HG02938 (cell line): ENCODE results near the gene UBE2N.
"Not testable (repeated sequence)": the region's sequence is repeated elsewhere in the genome, so short reads cannot be mapped to it uniquely, and the experiment has no call there.

Experiments used
- ATAC-seq: cut with Tn5 transposase; IDR thresholded peaks from one replicate; pipeline ENCODE4 v1.9.1; 2021; ENCODE audit warnings: mild to moderate bottlenecking, moderate library complexity; ENCODE audit not compliant: unreplicated experiment

Gene UBE2N

DNA sequence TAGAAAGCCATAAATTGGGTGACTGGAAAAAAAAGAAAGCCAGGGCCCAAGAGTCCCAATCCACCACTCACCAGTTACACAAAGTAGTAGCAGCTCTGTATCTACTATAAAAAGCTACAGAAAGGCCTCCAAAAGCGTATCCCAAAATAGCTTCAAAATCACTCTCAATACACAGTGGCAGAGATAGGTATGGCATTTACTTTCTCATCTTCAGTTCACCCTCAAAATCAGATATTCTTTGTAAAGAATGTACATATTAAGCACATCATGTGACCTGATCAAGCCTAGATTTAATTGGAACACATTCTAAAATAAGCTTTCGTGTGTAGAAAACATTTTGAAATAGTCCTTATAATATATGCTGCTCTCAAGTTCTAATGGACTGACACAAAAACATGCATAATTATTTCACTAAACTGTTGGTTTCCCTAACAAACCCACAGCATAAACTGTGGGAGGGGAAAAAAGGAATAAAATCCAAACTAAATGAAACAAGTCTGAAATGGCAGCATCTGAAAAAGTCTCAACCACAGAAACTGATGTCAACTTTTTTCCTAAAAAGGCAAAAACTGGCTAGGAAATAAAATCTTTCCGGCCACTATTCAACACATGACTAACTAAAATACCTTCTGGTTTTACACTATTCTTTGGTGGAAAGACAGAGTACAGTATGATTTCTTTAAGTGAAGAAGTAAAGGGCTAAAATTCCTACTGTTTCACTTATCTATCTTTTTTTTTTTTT is 25.9 kb downstream of the UBE2N start:
- ATAC-seq = no peak

DNA sequence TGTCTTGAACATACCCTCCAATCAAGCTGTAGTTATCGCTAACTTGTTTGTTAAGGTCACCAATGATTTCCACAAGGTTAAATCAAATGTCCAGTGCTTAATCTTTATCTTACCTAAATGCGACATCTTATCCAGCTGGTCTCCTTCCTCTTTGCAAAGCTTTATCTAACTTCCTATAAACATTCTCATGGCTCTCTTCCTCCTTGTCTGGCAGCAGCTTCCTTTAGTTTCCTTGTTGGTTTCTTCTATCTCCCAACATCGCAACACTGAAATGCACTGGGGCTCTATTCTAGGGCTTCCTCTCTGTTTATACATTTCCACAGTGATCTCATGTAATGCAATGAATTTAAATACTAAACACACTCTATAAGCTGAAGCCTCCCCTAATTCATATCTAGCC is 28.7 kb downstream of the UBE2N start:
- no peak for ATAC-seq

DNA sequence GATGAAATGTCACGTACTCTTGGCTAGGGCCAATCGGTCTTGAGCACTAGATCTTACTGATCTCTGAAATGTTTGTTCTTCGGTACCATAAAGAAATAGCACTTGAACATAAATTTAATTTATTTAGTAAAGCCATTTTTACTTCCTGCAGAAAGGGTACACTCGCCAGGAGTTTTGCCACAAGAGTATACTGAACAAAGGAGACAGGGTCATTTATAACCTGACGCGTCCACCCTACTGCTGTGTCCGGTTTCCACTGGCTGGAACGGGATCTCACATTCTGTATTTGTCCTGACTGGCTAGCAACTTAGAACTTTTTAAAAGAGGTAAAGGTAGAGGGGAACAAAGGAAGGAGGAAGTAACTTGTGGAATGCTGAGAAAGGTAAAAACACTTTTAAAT is 29.4 kb downstream of the UBE2N start:
- ATAC-seq = not testable (repeated sequence)

DNA sequence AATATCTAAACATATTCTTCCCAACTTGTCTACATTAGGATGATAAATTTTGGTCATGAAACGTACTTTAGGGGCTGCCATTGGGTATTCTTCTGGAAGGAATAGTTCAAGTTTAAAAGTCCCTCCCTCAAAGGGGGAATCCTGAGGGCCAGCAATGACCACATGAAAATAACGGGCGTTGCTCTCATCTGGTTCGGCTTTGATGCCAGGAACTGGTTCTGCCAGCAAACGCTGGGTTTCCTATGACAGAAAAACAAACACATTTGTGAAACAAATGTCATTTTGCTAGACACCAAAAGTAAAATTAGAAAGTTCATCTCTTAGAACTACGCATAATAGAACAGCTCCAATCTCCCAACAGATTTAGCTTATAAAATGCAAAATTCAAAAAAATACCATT is 30.7 kb downstream of the UBE2N start:
- not testable (repeated sequence) for ATAC-seq

DNA sequence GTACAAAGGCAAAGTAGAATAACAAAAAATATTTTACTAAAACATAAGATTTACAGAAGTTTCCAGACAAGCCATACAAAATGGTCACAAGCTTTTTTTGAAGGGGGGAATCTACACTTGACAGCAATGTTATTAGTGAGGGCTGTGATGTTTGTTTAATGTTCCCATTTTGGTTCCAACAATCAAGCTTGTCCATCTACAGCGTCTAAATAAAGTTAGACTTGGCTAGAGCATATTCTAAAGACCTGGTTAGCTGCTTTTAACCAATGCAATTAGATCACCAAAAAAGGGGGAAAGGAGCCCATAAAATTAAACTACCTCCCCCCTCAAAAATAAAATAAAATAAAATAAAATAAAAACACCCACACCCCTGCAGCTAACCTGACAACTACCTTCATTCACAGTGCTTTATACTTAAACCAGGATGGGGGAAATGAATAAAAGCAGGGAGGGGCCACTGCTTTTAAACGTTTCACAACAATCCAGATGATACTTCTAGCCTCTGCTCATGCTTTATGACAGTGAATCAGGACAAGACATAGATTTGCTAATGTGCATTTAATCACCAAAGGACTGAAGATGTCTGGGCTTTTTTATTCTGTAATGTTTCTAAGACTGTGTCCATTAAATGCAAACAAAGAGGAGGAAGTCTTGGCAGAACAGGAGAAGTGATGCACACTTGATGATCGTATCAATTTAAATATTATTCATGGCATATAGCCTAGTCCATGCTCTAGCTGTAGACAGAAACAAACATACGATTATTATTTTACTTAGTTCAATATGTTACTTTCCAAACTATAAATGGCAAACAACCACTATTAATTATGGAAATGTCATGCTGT is 32.2 kb downstream of the UBE2N start:
- not testable (repeated sequence) for ATAC-seq

DNA sequence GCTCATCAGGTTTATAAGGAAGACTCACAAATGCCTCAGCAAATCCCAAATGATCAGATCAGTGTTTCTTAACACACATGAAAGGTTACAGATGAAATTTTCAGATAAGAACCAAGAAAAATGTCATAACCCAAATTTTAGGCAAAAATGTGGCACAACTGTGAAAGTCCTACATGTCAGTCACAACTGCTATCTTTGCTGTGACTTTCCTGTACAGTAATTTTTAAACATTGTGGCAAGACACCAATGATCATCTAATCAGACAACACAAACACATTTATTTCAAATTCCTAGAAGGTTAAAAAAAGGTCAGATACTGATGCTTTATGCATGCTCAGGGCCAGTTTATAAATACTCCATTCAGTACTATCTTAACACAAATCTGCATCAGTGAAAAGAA is 32.9 kb downstream of the UBE2N start:
- no peak for ATAC-seq

DNA sequence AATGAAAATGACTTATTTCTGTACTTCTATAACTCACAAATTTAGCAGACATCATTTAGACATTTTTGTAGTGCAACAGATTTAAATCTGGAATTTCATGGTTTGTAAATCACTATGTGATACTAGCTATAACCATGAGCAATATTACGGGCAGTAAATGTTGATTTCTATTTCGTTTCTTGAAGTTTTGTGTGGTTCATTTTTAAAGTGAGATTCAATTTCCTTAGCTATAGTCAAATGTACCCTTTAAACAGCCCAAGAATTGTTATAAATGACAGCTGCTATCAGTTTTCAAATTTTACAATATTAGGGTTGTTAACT is 33.8 kb downstream of the UBE2N start:
- ATAC-seq = no peak

DNA sequence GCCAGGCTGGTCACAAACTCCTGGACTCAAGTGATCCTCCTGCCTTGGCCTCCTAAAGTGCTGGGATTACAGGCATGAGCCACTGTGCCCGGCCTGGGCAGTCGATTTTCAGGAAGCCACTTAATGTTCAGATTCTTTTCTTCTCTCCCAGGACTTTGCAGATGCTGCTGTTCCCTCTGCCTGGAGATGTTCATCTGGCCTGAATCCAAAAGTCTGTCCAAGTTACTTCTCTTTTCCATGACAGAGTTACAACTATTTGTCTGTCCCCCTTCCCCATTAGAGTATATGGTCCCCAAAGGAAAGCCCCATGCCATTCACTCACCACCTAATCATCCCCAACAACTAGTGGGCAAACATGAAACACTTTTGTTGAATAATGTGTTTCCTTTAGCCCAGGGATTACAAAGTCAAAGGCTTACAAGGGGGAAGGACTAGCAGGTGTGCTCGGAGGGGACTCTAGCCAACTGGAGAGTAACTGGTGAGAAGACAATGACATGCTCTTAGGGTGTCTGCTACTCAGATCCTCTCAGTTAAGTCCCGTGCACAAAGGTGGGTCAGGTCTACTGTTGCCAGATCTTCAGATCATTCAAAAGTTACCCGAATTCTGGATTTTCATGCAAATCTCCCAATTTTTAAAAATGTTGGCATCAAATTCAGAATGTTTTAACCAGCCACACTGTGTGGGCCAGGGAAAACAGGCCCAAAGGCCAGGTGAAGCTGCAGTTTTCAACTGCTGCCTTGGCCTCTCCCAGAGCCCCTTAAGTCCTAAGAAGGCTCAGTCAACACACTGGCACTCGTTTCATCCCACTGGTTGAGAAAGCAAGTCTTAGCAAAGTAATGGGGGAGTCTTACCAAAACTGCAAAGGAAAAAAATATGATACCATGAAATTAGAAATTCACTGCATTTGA is 34.4 kb downstream of the UBE2N start:
- ATAC-seq = no peak

DNA sequence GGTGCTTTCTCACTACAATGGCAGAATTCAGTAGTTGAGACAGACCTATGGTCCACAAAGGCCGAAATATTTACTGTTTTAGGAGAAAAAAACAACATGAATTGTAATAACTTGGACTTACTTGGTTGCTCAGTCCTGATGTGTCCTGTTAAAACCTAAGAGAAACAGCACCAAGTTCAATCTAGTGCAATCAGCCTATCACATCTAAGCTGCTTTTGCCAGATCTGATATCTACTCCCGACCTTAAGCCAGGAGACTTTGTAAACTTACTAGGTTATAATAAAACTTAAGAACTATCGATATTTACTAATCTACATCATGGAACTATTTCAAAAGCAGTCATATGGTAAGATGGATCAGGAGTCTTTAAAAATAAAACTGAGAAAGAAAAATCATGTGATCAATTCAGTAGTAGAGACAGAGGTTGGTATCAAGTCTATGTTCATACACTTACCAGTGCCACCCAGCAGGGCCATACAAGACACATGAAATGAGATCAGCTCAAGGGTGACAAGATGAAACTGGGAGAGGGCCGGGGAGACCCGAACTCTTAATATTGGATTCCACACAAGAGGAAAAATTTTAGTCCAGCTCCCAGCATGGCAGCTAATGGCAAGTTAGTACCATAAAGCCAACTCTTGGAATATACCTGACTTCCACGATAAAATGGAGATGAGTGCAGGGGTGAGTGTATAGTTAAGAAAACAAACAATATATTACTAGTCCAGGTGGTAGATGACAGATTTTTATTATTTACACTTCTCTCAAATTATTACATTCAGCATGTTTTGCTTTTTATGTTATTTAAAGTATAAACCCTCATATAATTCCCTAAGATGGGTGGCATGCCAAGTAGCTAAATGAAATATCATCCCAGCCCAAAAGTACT is 36.5 kb downstream of the UBE2N start:
- ATAC-seq = no peak

DNA sequence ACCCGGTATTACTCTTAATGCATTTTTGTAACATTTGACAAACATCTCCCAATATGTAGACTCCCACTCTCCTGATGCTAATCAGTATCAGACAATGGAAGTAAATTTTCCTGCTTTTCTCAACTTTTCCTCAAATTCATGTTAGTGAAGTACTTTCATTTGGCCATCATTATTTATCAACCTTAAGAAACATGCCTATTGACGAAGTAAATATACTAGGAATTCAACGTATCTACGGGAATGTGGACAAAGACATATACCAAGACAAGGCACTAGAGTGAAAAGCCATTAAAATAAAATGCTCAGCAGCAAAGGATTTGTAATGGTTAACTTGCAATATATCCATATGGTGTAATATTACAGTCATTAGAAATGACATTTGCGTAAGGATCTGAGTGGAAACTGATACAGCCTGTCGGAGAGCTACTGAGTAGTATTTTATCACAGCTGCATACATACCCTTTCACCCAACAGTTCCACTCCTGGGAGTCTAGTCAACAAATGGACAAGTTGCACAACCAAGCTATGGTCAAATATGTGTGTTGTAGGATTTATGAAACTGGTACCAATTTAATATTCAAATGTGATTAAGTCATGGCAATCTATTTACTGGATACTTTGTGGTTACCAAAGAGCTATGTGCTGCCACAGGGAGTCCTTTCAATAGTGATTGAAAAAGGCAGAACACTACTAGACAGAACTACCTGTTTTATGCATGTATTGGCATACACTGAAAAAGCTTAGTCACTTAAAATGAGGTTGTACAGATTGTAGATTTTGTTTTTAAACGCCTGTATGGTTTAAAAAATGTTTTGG is 37.6 kb downstream of the UBE2N start:
- ATAC-seq = no peak

DNA sequence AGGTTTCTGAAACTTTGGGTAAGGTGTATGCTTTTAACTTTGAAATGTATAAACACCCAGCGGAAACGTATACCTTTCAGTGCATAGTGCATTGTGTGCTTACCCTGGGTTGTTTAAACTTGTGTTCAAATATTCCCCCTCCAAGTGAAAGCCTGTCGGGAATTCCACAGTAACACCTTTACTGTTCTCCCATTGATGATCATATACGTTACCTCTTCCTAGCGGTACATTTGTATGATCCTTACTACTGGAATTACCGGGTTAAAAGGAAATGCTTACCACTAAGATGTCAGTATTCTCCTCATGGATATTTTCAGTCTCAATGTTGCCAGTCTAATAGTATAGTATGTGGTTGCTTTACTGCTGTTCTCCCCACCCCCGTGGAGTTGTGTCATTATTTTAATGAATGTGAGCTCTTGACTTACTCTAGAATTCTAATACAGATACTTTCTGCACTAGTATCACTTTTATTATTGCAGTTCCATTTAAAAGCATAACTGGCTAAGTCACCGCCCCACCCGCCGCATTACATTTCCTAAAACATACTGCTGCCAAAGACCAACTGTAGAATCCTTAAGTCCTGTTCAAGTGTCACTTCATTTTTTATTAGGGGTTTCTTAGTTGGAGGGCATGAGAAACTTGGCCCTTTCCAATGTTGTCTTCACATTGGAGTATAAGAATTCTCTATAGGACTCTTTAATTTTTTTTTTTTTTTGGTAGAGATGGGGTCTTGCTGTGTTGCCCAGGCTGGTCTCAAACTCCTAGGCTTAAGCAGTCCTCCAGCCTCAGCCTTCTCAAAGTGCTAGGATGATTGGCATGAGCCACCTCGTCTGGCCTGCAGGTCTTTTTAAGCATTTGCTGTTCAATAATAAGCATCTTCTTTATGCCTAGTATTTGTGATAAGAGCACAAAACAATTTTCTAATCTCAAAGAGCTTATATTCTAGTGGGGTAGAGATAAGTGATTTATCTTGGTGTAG is 39.1 kb downstream of the UBE2N start:
- ATAC-seq = no peak

DNA sequence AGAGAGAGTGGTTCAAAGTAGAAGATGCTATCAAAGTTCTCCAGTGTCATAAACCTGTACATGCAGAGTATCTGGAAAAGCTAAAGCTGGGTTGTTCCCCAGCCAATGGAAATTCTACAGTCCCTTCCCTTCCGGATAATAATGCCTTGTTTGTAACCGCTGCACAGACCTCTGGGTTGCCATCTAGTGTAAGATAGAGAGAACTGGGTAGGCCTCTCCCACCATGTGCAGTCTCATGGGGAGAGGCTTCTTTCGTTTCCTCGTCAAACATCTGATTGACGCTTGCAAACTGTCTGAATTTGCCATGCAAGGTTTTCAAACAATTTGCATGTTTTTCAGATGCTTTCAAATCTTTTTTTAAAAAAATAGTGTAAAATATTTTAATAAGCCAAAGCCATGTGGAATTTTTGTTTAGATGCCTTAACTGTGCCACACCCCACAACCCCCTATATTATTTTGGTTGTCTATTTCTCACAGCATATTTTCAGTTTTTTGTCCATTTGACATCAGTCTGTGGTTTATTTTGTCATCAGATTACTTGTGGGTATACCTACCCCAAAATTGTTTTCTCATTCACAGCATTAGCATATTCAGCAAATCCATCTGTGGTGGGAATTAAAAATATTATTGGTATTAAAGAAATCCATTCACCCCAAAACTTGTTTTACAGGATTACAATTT is 42.4 kb downstream of the UBE2N start:
- ATAC-seq = peak; percentile 87

DNA sequence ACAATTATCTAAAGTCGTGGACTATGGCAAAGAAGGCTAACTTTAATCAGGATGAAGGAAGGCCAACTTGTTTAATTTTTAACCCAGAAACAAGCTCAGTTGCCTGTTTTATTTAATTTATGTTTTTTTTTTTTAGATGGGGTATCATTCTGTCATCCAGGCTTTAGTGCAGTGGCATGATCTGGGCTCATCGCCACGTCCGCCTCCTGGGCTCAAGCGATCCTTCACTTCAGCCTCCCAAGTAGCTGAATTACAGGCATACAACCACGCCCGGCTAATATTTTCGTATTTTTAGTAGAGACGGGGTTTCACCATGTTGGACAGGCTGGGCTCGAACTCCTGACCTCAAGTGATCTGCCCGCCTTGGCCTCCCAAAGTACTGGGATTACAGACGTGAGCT is 44.3 kb downstream of the UBE2N start:
- no peak for ATAC-seq

DNA sequence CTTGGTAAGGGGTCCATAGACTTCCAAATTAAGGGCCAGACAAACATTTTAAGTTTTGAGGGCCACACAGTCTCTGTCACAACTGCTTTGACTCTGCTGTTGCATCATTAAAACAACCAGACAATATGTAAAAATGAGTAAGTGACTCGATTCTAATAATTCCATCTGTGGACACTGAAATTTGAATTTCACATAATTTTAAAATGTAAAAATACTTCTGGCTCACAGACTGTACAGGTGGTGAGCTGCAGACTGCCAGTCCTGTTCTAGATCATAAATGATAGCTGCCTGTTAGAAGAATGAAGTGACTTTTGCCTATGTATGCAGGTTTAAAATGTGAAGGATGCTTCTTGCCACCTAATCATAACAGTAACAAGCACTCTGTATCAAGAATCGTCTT is 48.3 kb downstream of the UBE2N start:
- ATAC-seq = no peak

DNA sequence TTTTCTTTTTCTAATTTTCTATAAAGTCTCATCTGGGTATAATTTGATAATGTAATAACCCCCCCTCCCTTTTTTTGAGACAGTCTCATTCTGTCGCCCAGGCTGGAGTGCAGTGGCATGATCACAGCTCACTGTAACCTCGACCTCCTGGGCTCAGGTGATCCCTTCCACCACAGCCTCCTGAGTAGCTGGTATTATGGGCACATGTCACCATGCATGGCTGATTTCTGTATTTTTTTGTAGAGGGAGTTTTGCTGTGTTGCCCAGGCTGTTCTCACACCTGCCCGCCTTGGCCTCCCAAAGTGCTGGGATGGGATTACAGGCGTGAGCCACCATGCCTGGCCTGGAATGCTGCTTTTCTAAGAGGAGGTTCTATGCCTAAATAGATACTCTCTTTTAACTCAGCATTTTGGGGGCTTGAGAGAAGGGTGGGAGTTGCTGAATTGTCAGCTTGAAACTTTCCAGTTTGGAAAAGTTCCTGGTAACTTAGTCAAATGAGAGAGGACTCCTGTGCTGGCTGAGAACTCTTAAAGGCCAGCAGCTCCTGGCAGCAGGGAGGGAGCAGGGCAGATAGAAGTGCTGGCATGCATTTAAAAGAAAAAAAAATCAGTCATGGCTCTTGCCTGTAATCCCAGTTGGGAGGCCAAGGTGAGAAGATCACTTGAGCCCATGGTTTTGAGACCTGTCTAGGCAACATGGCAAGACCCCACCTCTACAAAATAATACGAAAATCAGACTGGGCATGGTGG is 51.0 kb downstream of the UBE2N start:
- no peak for ATAC-seq

DNA sequence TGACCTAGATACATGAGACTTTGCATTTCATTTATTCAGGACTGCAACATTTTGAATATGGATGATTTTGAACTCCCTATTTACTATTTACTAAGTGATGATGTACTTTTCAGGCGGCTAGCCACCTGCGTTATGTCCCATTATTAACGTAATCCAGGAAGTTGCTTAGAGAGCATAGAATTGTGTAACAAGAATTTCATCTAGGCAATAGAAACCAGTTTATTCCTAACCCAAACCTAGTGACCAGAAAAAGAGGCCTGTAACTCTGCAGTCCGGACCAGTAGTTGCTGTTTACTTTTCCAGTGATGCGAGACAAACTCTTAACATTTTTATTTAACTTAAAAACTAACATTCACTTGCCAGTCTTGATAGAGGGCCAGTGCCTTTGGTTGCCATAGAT is 51.7 kb downstream of the UBE2N start:
- ATAC-seq = no peak

DNA sequence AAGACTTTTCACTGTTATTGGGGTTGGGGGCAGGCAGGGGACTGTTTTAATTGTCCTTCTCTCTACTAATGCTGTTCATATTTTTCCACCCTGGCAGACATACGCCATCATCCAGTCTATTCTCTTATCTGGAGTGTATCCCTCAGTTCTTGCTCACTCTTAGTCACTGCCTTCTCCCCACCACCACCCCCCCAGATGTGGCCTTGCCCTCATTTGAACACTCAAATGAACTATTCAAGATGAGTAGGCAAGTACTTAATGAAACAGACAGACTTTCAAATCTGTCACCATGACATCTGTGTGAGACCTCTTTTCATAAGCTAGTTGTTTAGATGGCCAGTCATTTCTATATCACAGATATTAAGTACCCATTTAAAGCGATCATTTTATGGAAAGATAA is 54.0 kb downstream of the UBE2N start:
- no peak for ATAC-seq
